GM10266 (cell line): ENCODE measurements around the gene ANO8.

Source experiments
- DNase-seq: peaks from one replicate; pipeline ENCODE4 v3.0.0; 2012; ENCODE audit errors: extremely low spot score
- CTCF ChIP-seq: IDR thresholded peaks from 2 replicates; pipeline ENCODE4 v1.5.1; 2012; ENCODE audit warnings: mild to moderate bottlenecking, low read depth; ENCODE audit not compliant: control insufficient read depth, insufficient read depth; ENCODE audit errors: missing control alignments

The ANO8 gene

GRCh38 chr19:17341845-17342244 is 7.2 kb upstream of the ANO8 start:
- TF ChIP-seq CTCF: no peak
- DNase-seq: no peak

- no peak for TF ChIP-seq CTCF
- no peak for DNase-seq
Measured at GRCh38 chr19:17341386-17341785, 6.7 kb upstream of the ANO8 start.

DNA sequence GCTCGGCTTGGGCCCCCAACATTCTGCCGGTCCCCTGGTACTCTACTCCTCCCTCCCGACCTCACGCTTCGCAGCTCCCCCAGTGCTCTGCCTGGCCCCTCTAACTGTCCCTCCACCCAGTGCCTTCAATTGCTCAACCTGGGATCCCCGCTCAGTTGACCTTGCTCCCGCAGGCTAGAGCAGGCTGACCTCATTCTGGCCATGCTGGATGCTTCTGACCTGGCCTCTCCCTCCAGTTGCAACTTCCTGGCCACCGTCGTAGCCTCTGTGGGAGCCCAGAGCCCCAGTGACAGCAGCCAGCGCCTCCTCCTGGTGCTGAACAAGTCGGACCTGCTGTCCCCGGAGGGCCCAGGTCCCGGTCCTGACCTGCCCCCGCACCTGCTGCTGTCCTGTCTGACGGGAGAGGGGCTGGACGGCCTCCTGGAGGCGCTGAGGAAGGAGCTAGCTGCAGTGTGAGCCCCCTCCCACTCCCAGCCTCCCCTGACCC is 6.3 kb upstream of the ANO8 start:
- no peak for TF ChIP-seq CTCF
- DNase-seq: no peak

GRCh38 chr19:17340302-17340870 is 5.7 kb upstream of the ANO8 start:
- DNase-seq: no peak
- TF ChIP-seq CTCF: no peak

DNA sequence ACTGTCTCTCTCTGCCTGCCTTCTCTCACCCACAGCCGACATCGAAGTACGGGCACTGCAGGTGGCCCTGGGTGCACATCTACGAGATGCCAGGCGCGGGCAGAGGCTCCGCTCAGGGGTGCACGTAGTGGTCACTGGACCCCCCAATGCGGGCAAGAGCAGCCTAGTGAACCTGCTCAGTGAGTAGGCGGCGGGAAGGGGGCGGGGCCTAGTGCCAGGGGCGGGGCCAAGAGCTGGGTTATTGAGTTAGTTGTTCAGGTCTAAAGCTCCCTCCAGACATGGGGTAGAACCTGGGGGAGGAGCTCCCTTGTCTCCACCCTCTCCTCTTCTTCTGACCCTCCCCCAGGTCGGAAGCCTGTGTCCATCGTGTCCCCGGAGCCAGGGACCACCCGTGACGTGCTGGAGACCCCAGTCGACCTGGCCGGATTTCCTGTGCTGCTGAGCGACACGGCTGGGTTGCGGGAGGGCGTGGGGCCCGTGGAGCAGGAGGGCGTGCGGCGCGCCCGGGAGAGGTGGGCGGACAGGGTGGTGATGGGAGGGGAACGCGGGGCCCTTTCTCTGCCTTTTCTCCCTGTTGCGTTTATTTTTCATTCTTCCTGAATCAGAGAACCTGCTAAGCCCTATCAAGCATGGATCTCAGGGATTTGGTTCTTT is 4.6 kb upstream of the ANO8 start:
- peak; percentile 55 for DNase-seq
- TF ChIP-seq CTCF: no peak

DNA sequence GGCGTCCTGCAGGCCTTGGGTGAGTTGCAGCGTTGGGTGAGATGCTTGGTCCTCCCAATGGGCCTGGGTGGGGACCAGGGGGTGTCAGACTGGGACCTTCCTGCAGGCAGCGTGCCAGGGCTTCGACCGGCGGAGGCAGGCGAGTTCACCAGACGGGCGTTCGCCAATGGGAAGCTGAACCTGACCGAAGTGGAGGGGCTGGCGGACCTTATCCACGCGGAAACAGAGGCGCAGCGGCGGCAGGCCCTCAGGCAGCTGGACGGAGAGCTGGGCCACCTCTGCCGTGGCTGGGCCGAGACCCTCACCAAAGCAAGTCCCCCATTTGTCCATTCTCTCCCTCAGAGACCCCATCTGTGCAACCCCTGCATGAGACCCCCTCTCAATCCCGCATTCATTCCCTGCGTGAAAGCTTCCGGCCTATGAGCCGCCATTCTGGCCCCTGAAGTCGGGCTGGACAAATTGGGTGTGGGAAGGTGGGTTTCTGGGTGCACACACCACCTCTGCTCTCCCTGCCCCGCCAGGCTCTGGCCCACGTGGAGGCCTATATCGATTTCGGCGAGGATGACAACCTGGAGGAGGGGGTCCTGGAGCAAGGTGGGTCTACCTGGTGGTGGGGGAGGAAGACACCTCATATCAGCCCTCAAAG is 3.9 kb upstream of the ANO8 start:
- no peak for TF ChIP-seq CTCF
- no peak for DNase-seq
